HCT116 (cell line): ENCODE results near the gene PHF21B.

Experiments
- CTCF ChIP-seq, 3 experiments: fragments of 200-600 bp in 1 of 3; sonication (generic) in 1 of 3; IDR thresholded peaks in 2 of 3; conservative IDR thresholded peaks in 1 of 3; 2 replicates each; pipeline ENCODE4 v1.5.1; 2012 to 2017; ENCODE audit warnings: low read depth in 2 of 3, low read length in 2 of 3, antibody characterized with exemption in 1 of 3, borderline replicate concordance in 1 of 3, control low read depth in 1 of 3, mild to moderate bottlenecking in 1 of 3, mixed read lengths in 1 of 3, mixed run types in 1 of 3, moderate library complexity in 1 of 3; ENCODE audit not compliant: insufficient read depth in 1 of 3
- EZH2phosphoT487 ChIP-seq: fragments of 200-600 bp; IDR thresholded peaks from 2 replicates; pipeline ENCODE4 v1.6.1; 2018; ENCODE audit warnings: antibody characterized with exemption, borderline replicate concordance
- POLR2A ChIP-seq: IDR thresholded peaks from 2 replicates; pipeline ENCODE4 v1.7.0; 2011; ENCODE audit warnings: borderline replicate concordance; ENCODE audit not compliant: insufficient read depth, insufficient read length; ENCODE audit errors: extremely low read depth

DNA sequence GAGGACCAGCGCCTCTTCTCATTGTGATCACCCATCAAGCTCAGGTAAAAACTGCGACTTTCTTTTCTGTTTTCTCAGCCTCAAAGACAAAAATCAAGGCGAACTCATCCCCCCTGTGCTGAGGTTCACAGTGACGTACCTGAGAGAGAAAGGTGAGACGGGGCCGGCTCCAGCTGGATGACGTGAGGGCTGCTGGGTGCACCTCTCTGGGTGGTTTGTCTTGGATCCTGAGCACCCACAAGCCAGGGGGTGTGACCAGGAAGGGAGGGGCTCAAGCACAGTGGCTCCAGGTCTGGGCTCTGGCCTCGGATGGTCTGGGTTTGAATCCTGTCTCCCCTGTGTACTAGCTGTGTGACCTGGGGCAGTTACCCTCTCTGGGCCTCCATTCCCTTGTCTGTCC, 164.6 kb downstream of the PHF21B start:
- no peak for TF ChIP-seq POLR2A
- no peak for TF ChIP-seq EZH2phosphoT487
- no peak for TF ChIP-seq CTCF (IDR thresholded peaks at IDR 0.05 in 2 of 3, conservative IDR thresholded peaks at IDR 0.05 in 1 of 3; ENCODE audit: borderline replicate concordance in 1 of 3, insufficient read depth in 1 of 3, low read depth in 2 of 3, low read length in 2 of 3)
